Measurements from ENCODE around the gene MARK2.
"Not testable (repeated sequence)": the region's sequence is repeated elsewhere in the genome, so short reads cannot be mapped to it uniquely, and the experiment has no call there.

Gene MARK2

GRCh38 chr11:63855975-63856374 lies 17.1 kb downstream of the MARK2 start:
- Mint-ChIP-seq H3K4me3 (no peak overlapping the region), H3K4me1 (ENCODE audit: low read depth) (peaks cover 27% of the 10 kb centered on the region), H3K9me3 (no peaks in the 10 kb centered on the region)

DNA sequence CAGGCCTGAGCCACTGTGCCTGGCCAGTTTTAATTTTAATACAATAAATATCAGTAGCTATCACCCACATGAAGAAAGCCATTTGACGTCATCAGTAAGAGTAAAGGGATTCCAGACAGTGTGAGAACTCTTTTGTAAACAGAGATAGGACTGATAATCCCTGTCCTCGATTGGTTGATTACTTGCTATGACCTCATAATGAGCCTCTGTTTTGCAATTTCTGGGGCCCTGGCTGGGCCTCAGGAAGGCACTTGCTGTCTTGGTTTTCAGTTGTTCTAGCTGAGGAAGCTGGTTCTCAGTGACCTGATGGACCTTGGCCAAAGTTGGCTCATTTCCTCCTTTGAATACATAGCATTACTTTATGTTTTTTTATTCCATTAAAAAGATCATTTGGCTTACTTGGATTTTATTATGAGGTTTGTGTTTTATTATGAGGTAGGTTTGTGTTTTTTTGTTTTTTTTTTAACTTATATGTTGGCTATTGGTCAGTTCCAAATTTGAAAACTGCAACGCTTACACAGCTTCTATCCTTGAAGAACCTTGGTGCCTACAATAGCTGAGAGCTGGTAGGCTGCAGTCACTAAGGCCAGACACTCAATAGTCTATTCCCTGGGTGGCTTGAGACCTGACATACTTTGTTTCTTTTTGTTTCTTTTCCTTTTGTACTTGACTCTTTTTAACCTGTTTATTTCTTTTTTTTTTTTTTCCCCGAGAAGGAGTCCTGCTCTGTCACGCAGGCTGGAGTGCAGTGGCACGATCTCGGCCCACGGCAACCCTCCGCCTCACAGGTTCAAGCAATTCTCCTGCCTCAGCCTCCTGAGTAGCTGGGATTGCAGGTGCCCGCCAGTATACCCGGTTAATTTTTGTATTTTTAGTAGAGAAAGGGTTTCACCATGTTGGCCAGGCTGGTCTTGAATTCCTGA lies 20.0 kb downstream of the MARK2 start:
- H3K27me3 Mint-ChIP-seq (ENCODE audit: low read depth): no peaks in the 10 kb centered on the region
- no peak overlapping the region for H3K4me3 Mint-ChIP-seq
- no peaks in the 10 kb centered on the region for H3K9me3 Mint-ChIP-seq
- peaks cover 13% of the 10 kb centered on the region for H3K36me3 Mint-ChIP-seq (ENCODE audit: low read depth)
- no peak overlapping the region for H3K27ac Mint-ChIP-seq
- peaks cover 28% of the 10 kb centered on the region for H3K4me1 Mint-ChIP-seq (ENCODE audit: low read depth)

More at GRCh38 chr11:63855975-63856374, 17.1 kb downstream of the MARK2 start:
- Mint-ChIP-seq H3K27me3 (ENCODE audit: low read depth) (no peaks in the 10 kb centered on the region), H3K27ac (no peak overlapping the region), H3K36me3 (ENCODE audit: low read depth) (peaks cover 13% of the 10 kb centered on the region)

DNA sequence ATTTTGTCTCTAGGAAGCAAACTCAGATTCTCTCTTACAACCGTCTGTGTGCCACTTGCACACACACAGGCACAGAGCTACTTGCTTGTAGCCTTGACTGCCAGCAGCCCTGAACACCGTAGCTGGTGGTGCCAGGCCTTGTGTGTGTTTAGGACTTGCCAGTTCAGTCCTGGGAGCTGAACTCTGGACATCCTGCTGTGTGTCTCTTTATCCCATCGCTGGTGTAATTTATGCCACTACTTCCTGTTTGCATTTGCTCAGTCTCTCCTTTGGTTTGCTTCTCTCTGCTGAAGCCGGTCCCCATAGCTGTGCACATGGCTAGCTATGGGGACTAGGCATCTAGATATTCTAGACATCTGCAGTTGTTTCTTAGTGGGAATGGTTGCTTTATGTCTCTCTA lies 24.0 kb downstream of the MARK2 start:
- Mint-ChIP-seq H3K36me3 (ENCODE audit: low read depth) (peaks cover 23% of the 10 kb centered on the region), H3K27me3 (ENCODE audit: low read depth) (no peaks in the 10 kb centered on the region), H3K9me3 (no peaks in the 10 kb centered on the region), H3K4me1 (ENCODE audit: low read depth) (peaks cover 40% of the 10 kb centered on the region), H3K4me3 (peak overlapping the region; percentile 13), H3K27ac (peak overlapping the region; percentile 74)

DNA sequence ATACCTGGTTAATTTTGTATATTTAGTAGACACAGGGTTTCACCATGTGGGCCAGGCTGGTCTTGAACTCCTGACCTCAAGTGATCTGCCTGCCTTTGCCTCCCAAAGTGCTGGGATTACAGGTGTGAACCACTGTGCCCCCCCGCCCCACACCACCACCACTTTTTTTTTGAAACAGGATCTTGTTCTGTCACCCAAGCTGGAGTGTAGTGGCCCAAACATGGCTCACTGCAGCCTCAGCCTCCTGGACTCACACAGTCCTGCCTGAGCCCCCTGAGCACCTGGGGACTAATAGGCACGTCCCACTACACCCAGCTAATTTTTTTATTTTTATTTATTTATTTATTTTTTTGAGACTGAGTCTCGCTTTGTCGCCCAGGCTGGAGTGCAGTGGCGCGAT lies 24.7 kb downstream of the MARK2 start:
- H3K27me3 Mint-ChIP-seq (ENCODE audit: low read depth); H3K27ac Mint-ChIP-seq; H3K9me3 Mint-ChIP-seq; H3K4me3 Mint-ChIP-seq: not testable (repeated sequence)
- Mint-ChIP-seq H3K4me1 (ENCODE audit: low read depth) (peaks cover 44% of the 10 kb centered on the region), H3K36me3 (ENCODE audit: low read depth) (peaks cover 27% of the 10 kb centered on the region)

GRCh38 chr11:63866211-63866610 lies 27.3 kb downstream of the MARK2 start:
- Mint-ChIP-seq H3K9me3 (no peaks in the 10 kb centered on the region), H3K4me1 (ENCODE audit: low read depth) (peaks cover 67% of the 10 kb centered on the region), H3K27ac (peak overlapping the region; percentile 68), H3K27me3 (ENCODE audit: low read depth) (no peaks in the 10 kb centered on the region), H3K4me3 (peak overlapping the region; percentile 32), H3K36me3 (ENCODE audit: low read depth) (peaks cover 33% of the 10 kb centered on the region)

GRCh38 chr11:63867511-63867910 lies 28.6 kb downstream of the MARK2 start:
- Mint-ChIP-seq H3K4me3 (no peak overlapping the region), H3K27ac (no peak overlapping the region), H3K4me1 (ENCODE audit: low read depth) (peaks cover 71% of the 10 kb centered on the region), H3K36me3 (ENCODE audit: low read depth) (peaks cover 33% of the 10 kb centered on the region), H3K27me3 (ENCODE audit: low read depth) (no peaks in the 10 kb centered on the region), H3K9me3 (no peaks in the 10 kb centered on the region)

DNA sequence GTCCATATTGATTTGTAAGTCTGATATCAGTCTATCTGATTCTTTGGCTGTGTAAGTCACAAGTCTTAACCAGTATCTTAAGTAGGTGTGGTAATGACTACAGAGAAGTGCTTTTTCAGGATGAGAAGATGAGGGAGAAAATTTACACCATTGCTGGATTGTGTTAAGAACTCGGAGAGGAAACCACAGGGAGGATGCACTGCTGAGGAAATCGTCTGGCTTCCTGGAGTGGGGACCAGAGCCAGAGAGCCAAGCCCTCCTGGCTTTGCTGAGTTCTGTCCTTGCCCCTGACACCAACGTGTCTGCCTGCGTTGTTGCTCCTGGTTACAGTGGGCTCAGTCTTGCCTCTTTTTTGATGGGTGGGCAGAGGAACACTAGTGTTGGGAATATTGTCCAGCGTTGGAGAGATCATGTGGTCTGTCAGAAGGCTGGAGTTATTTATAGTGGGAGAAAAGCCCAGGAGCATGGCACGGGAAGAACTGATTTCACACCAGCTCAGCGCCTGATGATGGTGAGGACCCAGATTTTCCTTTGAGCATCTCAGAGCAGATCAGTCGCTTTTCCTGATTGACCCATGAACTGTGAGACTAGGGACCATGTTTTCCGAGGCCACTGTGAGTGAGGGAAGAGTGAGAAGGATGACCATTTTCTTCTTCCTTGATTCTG lies 29.6 kb downstream of the MARK2 start:
- H3K9me3 Mint-ChIP-seq: no peaks in the 10 kb centered on the region
- peaks cover 29% of the 10 kb centered on the region for H3K36me3 Mint-ChIP-seq (ENCODE audit: low read depth)
- H3K27ac Mint-ChIP-seq: no peak overlapping the region
- H3K4me3 Mint-ChIP-seq: no peak overlapping the region
- no peaks in the 10 kb centered on the region for H3K27me3 Mint-ChIP-seq (ENCODE audit: low read depth)
- H3K4me1 Mint-ChIP-seq (ENCODE audit: low read depth): peaks cover 65% of the 10 kb centered on the region

DNA sequence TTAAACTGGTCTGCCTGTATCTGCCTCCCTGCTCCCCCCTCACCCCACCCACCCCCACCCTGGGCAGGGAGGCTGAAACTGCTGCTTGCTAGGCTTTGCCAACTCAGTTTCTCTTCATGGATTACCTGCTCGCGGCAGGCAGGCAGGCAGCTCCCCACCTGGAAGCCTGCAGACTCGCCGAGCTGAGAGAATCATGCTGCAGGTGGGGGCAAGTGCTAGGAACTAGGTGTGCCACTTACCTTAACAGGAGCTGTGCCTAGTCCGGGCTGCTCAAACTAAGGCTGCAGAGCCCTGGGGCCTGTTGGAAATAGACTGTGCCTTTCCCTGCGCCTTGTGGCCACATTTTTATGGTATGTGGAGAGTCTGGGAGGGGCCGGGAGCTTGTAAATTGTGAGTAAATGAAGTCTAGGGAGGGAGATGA lies 30.3 kb downstream of the MARK2 start:
- Mint-ChIP-seq H3K4me3 (peak overlapping the region; percentile 29), H3K36me3 (ENCODE audit: low read depth) (peaks cover 31% of the 10 kb centered on the region), H3K9me3 (no peaks in the 10 kb centered on the region), H3K27ac (peak overlapping the region; percentile 70), H3K4me1 (ENCODE audit: low read depth) (peaks cover 67% of the 10 kb centered on the region), H3K27me3 (ENCODE audit: low read depth) (no peaks in the 10 kb centered on the region)

GRCh38 chr11:63869683-63870082 lies 30.8 kb downstream of the MARK2 start:
- Mint-ChIP-seq H3K36me3 (ENCODE audit: low read depth) (peaks cover 31% of the 10 kb centered on the region), H3K27me3 (ENCODE audit: low read depth) (no peaks in the 10 kb centered on the region), H3K4me1 (ENCODE audit: low read depth) (peaks cover 71% of the 10 kb centered on the region), H3K4me3 (peak overlapping the region; percentile 29), H3K27ac (peak overlapping the region; percentile 70), H3K9me3 (no peaks in the 10 kb centered on the region)

GRCh38 chr11:63870351-63871140 lies 31.6 kb downstream of the MARK2 start:
- no peaks in the 10 kb centered on the region for H3K9me3 Mint-ChIP-seq
- H3K4me3 Mint-ChIP-seq: no peak overlapping the region
- H3K27me3 Mint-ChIP-seq (ENCODE audit: low read depth): no peaks in the 10 kb centered on the region
- peaks cover 29% of the 10 kb centered on the region for H3K36me3 Mint-ChIP-seq (ENCODE audit: low read depth)
- peaks cover 64% of the 10 kb centered on the region for H3K4me1 Mint-ChIP-seq (ENCODE audit: low read depth)
- H3K27ac Mint-ChIP-seq: peak overlapping the region; percentile 68

GRCh38 chr11:63871962-63872799 lies 33.3 kb downstream of the MARK2 start:
- Mint-ChIP-seq H3K27me3 (ENCODE audit: low read depth) (no peaks in the 10 kb centered on the region), H3K4me3 (peak overlapping the region; percentile 21), H3K4me1 (ENCODE audit: low read depth) (peaks cover 49% of the 10 kb centered on the region), H3K27ac (no peak overlapping the region), H3K9me3 (no peaks in the 10 kb centered on the region), H3K36me3 (ENCODE audit: low read depth) (peaks cover 19% of the 10 kb centered on the region)

GRCh38 chr11:63872800-63873197 lies 33.9 kb downstream of the MARK2 start:
- Mint-ChIP-seq H3K4me3 (peak overlapping the region; percentile 37), H3K27me3 (ENCODE audit: low read depth) (no peaks in the 10 kb centered on the region), H3K36me3 (ENCODE audit: low read depth) (peaks cover 16% of the 10 kb centered on the region), H3K27ac (no peak overlapping the region), H3K9me3 (no peaks in the 10 kb centered on the region), H3K4me1 (ENCODE audit: low read depth) (peaks cover 44% of the 10 kb centered on the region)

GRCh38 chr11:63873311-63873710 lies 34.4 kb downstream of the MARK2 start:
- Mint-ChIP-seq H3K36me3 (ENCODE audit: low read depth) (peaks cover 15% of the 10 kb centered on the region), H3K4me3 (no peak overlapping the region), H3K27me3 (ENCODE audit: low read depth) (no peaks in the 10 kb centered on the region), H3K4me1 (ENCODE audit: low read depth) (peaks cover 45% of the 10 kb centered on the region), H3K9me3 (no peaks in the 10 kb centered on the region), H3K27ac (no peak overlapping the region)

- H3K4me1 Mint-ChIP-seq (ENCODE audit: low read depth): peaks cover 34% of the 10 kb centered on the region
- H3K36me3 Mint-ChIP-seq (ENCODE audit: low read depth): peaks cover 11% of the 10 kb centered on the region
- H3K27ac Mint-ChIP-seq: no peak overlapping the region
- no peaks in the 10 kb centered on the region for H3K9me3 Mint-ChIP-seq
- no peak overlapping the region for H3K4me3 Mint-ChIP-seq
- H3K27me3 Mint-ChIP-seq (ENCODE audit: low read depth): no peaks in the 10 kb centered on the region
Observed at GRCh38 chr11:63874511-63874910, 35.6 kb downstream of the MARK2 start.
